ENCODE results near the gene NOP16.

DNA sequence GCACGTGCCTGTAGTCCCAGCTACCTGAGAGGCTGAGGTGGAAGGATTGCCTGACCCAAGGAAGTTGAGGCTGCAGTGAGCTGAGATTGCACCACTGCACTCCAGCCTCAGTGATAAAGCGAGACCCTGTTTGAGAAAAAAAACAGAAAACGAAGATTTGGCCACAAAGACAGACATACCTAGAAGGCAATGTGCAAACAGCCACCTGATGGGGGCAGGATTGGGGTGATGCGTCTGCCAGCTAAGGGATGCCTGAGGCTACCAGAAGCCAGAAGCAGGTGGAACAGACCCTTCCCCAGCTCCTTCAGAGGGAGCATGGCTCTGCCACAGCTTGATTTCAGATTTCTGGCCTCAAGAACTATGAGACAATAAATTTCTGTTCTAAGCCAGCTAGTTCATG lies 3.1 kb upstream of the NOP16 start:
- no peak for TF ChIP-seq RAD21 (IDR thresholded peaks at IDR 0.05; ENCODE audit: low read depth)
- no peak for TF ChIP-seq EP300 (IDR thresholded peaks at IDR 0.05; ENCODE audit: borderline replicate concordance)
- TF ChIP-seq YY1 (IDR thresholded peaks at IDR 0.05; ENCODE audit: low read depth), result no peak
- no peak for TF ChIP-seq CEBPB (IDR thresholded peaks at IDR 0.05)
- TF ChIP-seq, protein P1, sequence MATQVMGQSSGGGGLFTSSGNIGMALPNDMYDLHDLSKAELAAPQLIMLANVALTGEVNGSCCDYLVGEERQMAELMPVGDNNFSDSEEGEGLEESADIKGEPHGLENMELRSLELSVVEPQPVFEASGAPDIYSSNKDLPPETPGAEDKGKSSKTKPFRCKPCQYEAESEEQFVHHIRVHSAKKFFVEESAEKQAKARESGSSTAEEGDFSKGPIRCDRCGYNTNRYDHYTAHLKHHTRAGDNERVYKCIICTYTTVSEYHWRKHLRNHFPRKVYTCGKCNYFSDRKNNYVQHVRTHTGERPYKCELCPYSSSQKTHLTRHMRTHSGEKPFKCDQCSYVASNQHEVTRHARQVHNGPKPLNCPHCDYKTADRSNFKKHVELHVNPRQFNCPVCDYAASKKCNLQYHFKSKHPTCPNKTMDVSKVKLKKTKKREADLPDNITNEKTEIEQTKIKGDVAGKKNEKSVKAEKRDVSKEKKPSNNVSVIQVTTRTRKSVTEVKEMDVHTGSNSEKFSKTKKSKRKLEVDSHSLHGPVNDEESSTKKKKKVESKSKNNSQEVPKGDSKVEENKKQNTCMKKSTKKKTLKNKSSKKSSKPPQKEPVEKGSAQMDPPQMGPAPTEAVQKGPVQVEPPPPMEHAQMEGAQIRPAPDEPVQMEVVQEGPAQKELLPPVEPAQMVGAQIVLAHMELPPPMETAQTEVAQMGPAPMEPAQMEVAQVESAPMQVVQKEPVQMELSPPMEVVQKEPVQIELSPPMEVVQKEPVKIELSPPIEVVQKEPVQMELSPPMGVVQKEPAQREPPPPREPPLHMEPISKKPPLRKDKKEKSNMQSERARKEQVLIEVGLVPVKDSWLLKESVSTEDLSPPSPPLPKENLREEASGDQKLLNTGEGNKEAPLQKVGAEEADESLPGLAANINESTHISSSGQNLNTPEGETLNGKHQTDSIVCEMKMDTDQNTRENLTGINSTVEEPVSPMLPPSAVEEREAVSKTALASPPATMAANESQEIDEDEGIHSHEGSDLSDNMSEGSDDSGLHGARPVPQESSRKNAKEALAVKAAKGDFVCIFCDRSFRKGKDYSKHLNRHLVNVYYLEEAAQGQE (IDR thresholded peaks at IDR 0.05; ENCODE audit: low read depth), result no peak
- TF ChIP-seq TEAD4 (IDR thresholded peaks at IDR 0.05), result no peak
- no peak for TF ChIP-seq NFIC (IDR thresholded peaks at IDR 0.05)
- TF ChIP-seq TAF1 (IDR thresholded peaks at IDR 0.05; ENCODE audit: low read depth), result no peak
- TF ChIP-seq TCF12 (IDR thresholded peaks at IDR 0.05; ENCODE audit: low read depth), result no peak
- TF ChIP-seq FOXM1 (IDR thresholded peaks at IDR 0.05; ENCODE audit: borderline replicate concordance, low read depth), result no peak
- no peak for TF ChIP-seq EGR1 (IDR thresholded peaks at IDR 0.05)
- TF ChIP-seq, protein P2, sequence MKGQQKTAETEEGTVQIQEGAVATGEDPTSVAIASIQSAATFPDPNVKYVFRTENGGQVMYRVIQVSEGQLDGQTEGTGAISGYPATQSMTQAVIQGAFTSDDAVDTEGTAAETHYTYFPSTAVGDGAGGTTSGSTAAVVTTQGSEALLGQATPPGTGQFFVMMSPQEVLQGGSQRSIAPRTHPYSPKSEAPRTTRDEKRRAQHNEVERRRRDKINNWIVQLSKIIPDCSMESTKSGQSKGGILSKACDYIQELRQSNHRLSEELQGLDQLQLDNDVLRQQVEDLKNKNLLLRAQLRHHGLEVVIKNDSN (IDR thresholded peaks at IDR 0.05), result no peak
- no peak for TF ChIP-seq CREB1 (IDR thresholded peaks at IDR 0.05; ENCODE audit: low read depth)
